Activated CD4-positive, alpha-beta T cell treated with anti-CD3 and anti-CD28 coated beads, Interleukin-2, amount 10 ng/mL, durations not matched to agents 24 days and 14 days (primary cell): ENCODE data around the gene ATP13A3. TPM values are rescaled to one million over a fixed set of nuclear protein-coding genes. Genes with fewer than 3 reads are reported as not detected.
"Not testable (repeated sequence)": the region's sequence is repeated elsewhere in the genome, so short reads cannot be mapped to it uniquely, and the experiment has no call there.

Experiments
- DNase-seq: peaks from one replicate; pipeline ENCODE4 v3.0.0; 2022
- H3K27ac Mint-ChIP-seq: one replicate; pipeline ENCODE4 v1.8.0; 2022; ENCODE audit warnings: mild to moderate bottlenecking, mixed read lengths
- H3K27me3 Mint-ChIP-seq: one replicate; pipeline ENCODE4 v1.8.0; 2022; ENCODE audit warnings: mixed read lengths
- H3K36me3 Mint-ChIP-seq: one replicate; pipeline ENCODE4 v1.8.0; 2022; ENCODE audit warnings: low read depth, mild to moderate bottlenecking, mixed read lengths
- H3K4me1 Mint-ChIP-seq: one replicate; pipeline ENCODE4 v1.8.0; 2021; ENCODE audit warnings: mixed read lengths
- H3K4me3 Mint-ChIP-seq: one replicate; pipeline ENCODE4 v1.8.0; 2022; ENCODE audit warnings: mild to moderate bottlenecking, moderate library complexity, mixed read lengths
- H3K9me3 Mint-ChIP-seq: one replicate; pipeline ENCODE4 v1.8.0; 2021; ENCODE audit warnings: mixed read lengths
- intact Hi-C: fragments of 100-400 bp; cut with micrococcal nuclease; formaldehyde crosslinking; loops from one replicate; pipeline ENCODE4 v1.15.1; 2023
- total RNA-seq: library from RNA; stranded (reverse); gene quantifications from 2 replicates; pipeline ENCODE4 v1.2.3, GENCODE V29; 2022

ATP13A3 gene
- total RNA-seq: 181 and 193 TPM in 2 replicates

DNA sequence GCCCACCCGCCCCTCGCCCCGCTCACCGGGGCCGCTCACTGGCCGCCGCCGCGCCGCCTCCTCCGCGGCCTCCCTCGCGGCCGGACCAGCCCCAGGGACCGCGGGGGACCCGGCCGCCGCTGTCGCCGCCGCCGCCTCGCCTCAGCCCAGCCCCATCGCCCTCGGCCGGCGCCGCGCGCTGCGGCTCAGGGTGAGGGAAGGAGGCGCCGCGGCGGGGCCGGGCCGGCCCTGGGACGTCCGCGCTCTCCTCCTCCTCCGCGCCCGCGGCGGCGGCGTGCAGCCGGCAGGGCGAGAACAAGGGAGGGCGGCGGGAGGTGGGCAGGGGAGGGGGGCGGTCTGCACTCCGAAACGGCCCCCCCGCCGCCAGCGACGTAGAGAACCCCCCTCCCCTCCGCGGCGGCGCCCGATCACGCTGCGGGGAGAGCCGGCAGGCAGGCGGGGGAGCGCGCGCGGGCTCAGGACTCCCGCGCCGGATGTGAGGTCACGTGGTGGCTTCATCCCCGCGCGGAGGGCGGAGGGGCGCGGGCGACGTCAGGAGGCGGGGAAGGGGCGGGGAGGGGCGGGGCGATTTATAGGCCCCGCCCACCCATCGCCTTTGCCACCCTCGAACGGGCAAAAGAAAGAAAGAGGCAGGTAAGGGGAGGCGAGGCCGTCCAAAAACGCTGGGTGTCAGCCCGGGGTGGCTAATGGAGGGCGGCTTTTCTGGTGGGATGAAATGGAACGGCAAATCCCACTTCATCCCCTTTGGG is at the start of gene ATP13A3:
Gene ATP13A3 (minus strand): TSS at position 463 of the 749 bp plus-strand sequence. CDS start 24,812 bp downstream, outside the sequence.
- H3K9me3 Mint-ChIP-seq: no peaks in the 10 kb centered on the region
- H3K4me1 Mint-ChIP-seq: peaks cover 53% of the 10 kb centered on the region
- peak; percentile 96 for DNase-seq
- H3K4me3 Mint-ChIP-seq: peak within 1 kb of the TSS; percentile 94
- H3K36me3 Mint-ChIP-seq: peaks cover 41% of the 10 kb centered on the region
- intact Hi-C loops: loop anchor here (1.0 to 10.0 kb wide), 6 partner anchors 35 to 1058 kb away; partner anchors contain the start of genes LSG1 and PPP1R2
- H3K27ac Mint-ChIP-seq: peak within 1 kb of the TSS; percentile 97
- no peaks in the 10 kb centered on the region for H3K27me3 Mint-ChIP-seq

DNA sequence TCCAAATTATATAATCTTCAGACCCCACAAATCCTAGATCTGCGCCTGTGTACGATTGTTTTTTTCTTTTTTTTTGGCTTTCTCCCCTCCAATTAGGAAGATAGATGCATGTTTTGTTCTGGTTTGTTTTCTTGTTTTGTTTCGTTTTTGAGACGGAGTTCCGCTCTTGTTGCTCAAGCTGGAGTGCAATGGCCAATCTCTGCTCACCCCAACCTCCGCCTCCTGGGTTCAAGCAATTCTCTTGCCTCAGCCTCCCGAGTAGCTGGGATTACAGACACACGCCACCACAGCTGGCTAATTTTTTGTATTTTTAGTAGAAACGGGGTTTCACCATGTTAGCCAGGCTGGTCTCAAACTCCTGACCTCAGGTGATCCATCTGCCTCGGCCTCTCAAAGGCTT is 48.4 kb upstream of the ATP13A3 start:
- DNase-seq, H3K36me3 Mint-ChIP-seq, H3K4me3 Mint-ChIP-seq, intact Hi-C loops, H3K4me1 Mint-ChIP-seq, H3K27me3 Mint-ChIP-seq, H3K27ac Mint-ChIP-seq: not testable (repeated sequence)
- peaks cover 19% of the 10 kb centered on the region for H3K9me3 Mint-ChIP-seq

DNA sequence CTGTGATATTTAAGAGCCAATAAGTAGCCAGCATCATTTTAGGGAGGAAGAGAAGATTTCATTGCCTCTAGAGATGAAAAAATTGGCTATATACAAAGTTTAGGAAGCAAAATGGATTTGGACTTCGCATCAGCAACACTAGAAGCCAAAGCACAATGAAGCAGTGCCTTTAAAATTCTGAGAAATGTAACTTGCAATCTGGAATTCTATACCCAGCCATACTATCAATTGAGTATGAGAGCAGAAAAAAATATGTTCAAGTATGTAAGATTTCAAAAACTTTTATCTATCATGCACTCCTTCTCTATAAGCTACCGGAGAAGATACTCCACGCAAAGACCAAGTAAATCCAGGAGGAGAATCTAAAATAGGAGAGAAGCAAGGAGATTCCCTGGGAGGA is 47.4 kb upstream of the ATP13A3 start:
- intact Hi-C loops: no loop called here
- Mint-ChIP-seq H3K4me3 (no peak overlapping the region), H3K4me1 (no peaks in the 10 kb centered on the region), H3K27me3 (no peaks in the 10 kb centered on the region), H3K36me3 (no peaks in the 10 kb centered on the region), H3K27ac (no peak overlapping the region), H3K9me3 (peaks cover 19% of the 10 kb centered on the region)
- no peak for DNase-seq

DNA sequence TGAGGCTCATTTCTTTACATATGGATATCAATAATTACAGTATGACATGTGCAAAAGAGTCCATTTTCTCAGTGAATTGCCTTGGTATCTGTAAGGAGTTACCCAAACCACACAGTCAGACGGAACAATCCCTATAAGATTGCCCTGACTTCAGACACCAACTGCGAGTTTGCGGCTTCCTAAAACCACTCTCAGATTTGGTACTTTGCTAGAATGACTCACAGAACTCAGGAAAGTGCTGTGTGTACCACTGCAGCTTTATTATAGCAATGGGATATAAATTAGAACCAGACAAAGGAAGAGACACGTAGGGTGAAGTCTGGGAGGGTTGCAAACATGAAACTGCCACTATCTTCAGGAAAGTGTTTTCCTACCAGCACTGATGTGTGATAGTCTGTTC is 45.8 kb upstream of the ATP13A3 start:
- H3K36me3 Mint-ChIP-seq: no peaks in the 10 kb centered on the region
- no peak overlapping the region for H3K4me3 Mint-ChIP-seq
- H3K27me3 Mint-ChIP-seq: no peaks in the 10 kb centered on the region
- no peak overlapping the region for H3K27ac Mint-ChIP-seq
- intact Hi-C loops: no loop called here
- peaks cover 19% of the 10 kb centered on the region for H3K9me3 Mint-ChIP-seq
- no peaks in the 10 kb centered on the region for H3K4me1 Mint-ChIP-seq
- DNase-seq: no peak

DNA sequence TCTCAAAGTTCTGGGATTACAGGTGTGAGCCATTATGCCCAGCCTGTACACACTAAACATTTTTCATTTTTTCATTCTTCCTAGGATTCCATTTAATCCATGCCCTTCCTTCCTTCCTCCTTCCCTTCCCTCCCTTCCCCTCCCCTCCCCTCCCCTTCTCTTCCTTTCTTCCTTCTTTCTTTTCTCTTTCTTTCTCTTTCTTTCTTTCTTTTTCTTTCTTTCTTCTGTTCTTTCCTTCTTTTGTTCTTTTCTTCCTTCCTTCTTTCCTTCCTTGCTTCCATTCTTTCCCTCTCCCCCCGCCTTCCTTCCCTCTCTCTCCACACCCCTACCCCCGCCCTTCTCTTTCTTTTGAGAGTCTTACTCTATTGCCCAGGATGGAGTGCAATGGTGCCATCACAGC is 40.9 kb upstream of the ATP13A3 start:
- H3K27ac Mint-ChIP-seq: no peak overlapping the region
- intact Hi-C loops: no loop called here
- H3K4me1 Mint-ChIP-seq: no peaks in the 10 kb centered on the region
- H3K27me3 Mint-ChIP-seq: no peaks in the 10 kb centered on the region
- H3K9me3 Mint-ChIP-seq: peaks cover 4% of the 10 kb centered on the region
- no peak overlapping the region for H3K4me3 Mint-ChIP-seq
- no peak for DNase-seq
- H3K36me3 Mint-ChIP-seq: no peaks in the 10 kb centered on the region

DNA sequence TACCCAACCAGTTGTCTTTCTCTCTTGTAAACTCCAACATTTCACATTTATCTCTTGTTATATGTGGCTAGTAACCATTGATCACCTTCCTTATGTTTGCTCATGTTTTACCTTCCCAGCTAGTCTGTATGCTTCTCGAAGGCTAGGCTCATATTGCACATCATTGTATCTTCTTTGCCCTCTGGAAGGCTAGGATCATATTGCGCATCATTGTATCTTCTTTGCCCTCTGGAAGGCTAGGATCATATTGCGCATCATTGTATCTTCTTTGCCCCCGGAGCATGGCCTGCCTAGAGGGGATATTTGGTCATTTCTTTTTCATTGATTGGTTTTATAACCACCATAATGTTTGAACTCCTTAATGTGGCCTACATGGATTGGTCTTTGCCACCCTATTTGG is 39.4 kb upstream of the ATP13A3 start:
- Mint-ChIP-seq H3K9me3 (peaks cover 4% of the 10 kb centered on the region), H3K4me3 (no peak overlapping the region), H3K36me3 (peaks cover 3% of the 10 kb centered on the region), H3K27me3 (no peaks in the 10 kb centered on the region), H3K4me1 (peaks cover 5% of the 10 kb centered on the region), H3K27ac (no peak overlapping the region)
- no peak for DNase-seq
- intact Hi-C loops: no loop called here

DNA sequence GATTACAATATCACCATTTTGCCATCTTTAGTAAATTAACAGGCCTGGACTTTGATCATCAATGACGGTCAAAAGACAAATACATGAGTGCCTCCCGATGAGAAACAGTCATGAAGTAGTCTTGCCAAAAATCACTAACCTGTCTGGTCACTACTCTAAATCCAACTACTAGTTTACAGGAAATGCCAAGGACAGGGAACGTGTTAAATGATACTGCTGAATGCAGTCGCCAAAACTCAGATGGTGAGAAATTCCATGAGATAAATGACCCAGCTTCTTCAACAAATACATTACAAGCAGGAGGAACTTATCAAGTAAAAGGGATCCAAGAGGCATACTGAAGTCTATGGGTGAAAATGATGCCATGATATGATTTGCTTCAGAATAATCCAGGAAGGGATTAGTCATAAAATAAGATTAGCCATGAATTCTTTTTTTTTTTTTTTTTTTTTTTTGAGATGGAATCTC is 35.8 kb upstream of the ATP13A3 start:
- Mint-ChIP-seq H3K27me3 (peaks cover 11% of the 10 kb centered on the region), H3K4me3 (no peak overlapping the region), H3K4me1 (peaks cover 25% of the 10 kb centered on the region), H3K27ac (no peak overlapping the region), H3K9me3 (peaks cover 19% of the 10 kb centered on the region), H3K36me3 (peaks cover 9% of the 10 kb centered on the region)
- DNase-seq: no peak
- intact Hi-C loops: loop anchor here (5.0 kb wide), 2 partner anchors 35 to 125 kb away; partner anchors contain the start of gene GP5

DNA sequence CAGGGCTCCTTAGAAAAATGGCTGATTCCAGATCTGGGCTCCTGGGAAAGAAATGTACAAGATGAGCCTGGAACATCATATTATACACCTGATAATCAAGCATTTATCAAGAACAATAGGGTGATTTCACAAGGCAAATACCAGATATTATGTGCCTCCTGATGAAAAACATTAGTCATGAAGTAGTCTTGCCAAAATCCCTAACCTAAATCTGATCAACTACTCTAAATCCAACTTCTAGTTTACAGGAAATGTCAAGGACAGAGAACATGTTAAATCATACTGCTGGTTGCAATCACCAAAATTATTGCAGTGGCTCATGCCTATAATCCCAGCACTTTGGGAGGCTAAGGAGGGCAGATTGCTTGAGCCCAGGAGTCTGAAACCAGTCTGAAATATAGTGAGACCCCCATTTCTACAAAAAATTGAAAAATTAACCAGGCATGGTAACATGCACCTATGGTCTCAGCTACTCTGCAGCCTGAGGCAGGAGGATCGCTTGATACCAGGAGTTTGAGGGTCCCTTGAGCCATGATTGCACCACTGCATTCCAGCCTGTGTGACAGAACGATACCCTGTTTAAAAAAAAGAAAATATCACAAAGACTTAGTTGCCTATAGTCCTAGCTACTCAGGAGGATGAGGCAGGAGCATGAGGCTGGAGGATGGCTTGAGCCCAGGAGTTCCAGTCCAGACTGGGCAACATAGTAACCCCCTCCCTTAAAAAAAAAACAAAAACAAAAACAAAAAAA is 34.9 kb upstream of the ATP13A3 start:
- Mint-ChIP-seq H3K27ac (no peak overlapping the region), H3K36me3 (peaks cover 9% of the 10 kb centered on the region), H3K4me1 (peaks cover 25% of the 10 kb centered on the region), H3K4me3 (no peak overlapping the region), H3K9me3 (peaks cover 19% of the 10 kb centered on the region), H3K27me3 (peaks cover 14% of the 10 kb centered on the region)
- intact Hi-C loops: loop anchor here (1.0 to 5.0 kb wide), 4 partner anchors 34 to 124 kb away; partner anchors contain the start of genes ATP13A3 and GP5
- no peak for DNase-seq

DNA sequence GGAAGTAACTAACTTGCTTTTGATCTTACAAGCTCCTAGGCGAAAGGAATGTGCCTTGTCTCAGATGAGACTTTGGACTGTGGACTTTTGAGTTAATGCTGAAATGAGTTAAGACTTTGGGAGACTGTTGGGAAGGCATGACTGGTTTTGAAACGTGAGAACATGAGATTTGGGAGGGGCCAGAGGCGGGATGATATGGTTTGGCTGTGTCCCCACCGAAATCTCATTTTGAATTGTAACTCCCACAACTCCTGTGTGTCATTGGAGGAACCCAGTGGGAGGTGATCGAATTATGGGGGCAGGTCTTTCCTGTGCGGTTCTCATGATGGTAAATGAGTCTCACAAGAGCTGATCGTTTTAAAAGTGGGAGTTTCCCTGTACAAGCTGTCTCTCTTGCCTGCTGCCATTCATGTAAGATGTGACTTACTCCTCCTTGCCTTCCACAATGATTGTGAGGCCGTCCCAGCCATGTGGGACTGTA is 33.9 kb upstream of the ATP13A3 start:
- Mint-ChIP-seq H3K4me3 (peak overlapping the region; percentile 31), H3K27me3 (peaks cover 19% of the 10 kb centered on the region), H3K9me3 (peaks cover 15% of the 10 kb centered on the region), H3K27ac (peak overlapping the region; percentile 72), H3K4me1 (peaks cover 25% of the 10 kb centered on the region)
- H3K36me3 Mint-ChIP-seq: not testable (repeated sequence)
- intact Hi-C loops: loop anchor here (1.0 to 5.0 kb wide), 4 partner anchors 33 to 123 kb away; partner anchors contain the start of genes ATP13A3 and GP5
- peak; percentile 80 for DNase-seq

DNA sequence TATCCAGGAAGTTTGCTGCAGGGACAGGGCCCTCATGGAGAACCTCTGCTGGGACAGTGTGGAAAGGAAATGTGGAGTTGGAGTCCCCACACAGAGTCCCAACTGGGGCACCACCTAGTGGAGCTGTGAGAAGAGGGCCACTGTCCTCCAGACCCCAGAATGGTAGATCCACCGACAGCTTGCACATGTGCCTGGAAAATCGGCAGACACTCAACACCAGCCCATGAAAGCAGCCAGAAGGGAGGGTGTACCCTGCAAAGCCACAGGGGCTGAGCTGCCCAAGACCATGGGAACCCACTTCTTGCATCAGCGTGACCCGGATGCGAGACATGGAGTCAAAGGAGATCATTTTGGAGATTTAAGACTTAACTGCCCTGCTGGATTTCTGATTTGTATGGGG is 33.4 kb upstream of the ATP13A3 start:
- peaks cover 25% of the 10 kb centered on the region for H3K4me1 Mint-ChIP-seq
- DNase-seq, H3K36me3 Mint-ChIP-seq: not testable (repeated sequence)
- intact Hi-C loops: loop anchor here (2.0 to 5.0 kb wide), 3 partner anchors 37 to 123 kb away; partner anchors contain the start of gene GP5
- peak overlapping the region; percentile 72 for H3K27ac Mint-ChIP-seq
- H3K4me3 Mint-ChIP-seq: peak overlapping the region; percentile 31
- H3K27me3 Mint-ChIP-seq: peaks cover 23% of the 10 kb centered on the region
- H3K9me3 Mint-ChIP-seq: peaks cover 15% of the 10 kb centered on the region

DNA sequence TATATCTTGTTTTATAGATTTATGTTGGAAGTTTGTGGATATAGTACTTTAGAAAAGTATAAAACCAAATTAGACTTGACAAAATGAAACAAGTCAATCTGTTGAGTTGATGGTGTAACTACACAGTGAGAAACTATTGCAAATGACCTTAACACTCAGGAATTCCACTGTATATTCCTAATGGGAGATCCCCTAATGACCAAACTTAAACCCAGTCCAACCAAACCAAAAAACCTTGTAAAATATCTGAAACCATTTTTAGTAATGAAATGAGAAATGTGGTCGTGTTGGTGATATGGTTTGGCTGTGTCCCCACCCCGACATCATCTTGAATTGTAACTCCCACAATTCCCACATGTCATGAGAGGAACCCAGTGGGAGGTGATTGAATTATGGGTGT is 31.9 kb upstream of the ATP13A3 start:
- peaks cover 9% of the 10 kb centered on the region for H3K36me3 Mint-ChIP-seq
- DNase-seq: no peak
- intact Hi-C loops: no loop called here
- peaks cover 26% of the 10 kb centered on the region for H3K27me3 Mint-ChIP-seq
- H3K9me3 Mint-ChIP-seq: peaks cover 15% of the 10 kb centered on the region
- no peak overlapping the region for H3K4me3 Mint-ChIP-seq
- peaks cover 25% of the 10 kb centered on the region for H3K4me1 Mint-ChIP-seq
- no peak overlapping the region for H3K27ac Mint-ChIP-seq

DNA sequence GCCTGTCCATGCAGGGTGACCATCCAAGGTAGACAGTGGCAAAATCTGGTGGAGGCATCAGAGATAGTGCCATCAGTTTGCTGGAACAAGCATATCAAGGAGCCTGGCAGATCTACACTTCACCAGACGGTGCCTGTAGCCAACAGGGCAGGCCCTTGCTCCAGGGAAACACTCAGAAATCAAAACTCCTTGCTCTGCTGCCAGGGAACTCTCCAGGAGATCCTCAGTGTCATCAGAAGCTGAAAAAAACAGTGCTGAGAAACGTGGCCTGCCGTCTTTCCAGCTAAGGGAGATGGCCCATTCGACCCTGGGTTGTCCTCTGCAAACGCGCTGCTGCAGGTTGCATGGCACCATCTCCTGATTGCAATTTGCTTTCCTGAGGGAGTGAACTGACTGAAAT is 30.5 kb upstream of the ATP13A3 start:
- intact Hi-C loops: no loop called here
- H3K36me3 Mint-ChIP-seq: peaks cover 9% of the 10 kb centered on the region
- H3K27me3 Mint-ChIP-seq: peaks cover 26% of the 10 kb centered on the region

DNA sequence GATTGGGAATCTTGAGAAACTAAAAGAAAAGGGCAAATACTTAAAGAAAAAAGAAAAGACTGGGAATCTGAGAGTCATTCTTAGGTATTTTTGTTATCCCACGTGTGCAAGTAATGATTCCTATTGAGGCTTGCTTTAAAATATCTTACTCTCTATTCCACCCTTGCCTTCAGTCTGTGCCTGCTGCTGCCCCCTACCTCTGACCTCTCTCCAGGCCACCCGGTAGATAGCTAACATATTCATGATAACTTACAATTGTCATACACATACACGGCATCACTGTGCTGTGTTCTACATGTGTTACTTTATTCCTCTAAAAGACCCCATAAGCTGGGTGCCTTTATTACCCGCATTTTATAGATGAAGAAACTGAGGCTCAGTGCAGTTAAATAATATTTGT is 27.8 kb upstream of the ATP13A3 start:
- peaks cover 4% of the 10 kb centered on the region for H3K36me3 Mint-ChIP-seq
- H3K4me1 Mint-ChIP-seq: peaks cover 8% of the 10 kb centered on the region
- no peak overlapping the region for H3K4me3 Mint-ChIP-seq
- H3K9me3 Mint-ChIP-seq: peaks cover 7% of the 10 kb centered on the region
- DNase-seq: no peak
- no peak overlapping the region for H3K27ac Mint-ChIP-seq
- H3K27me3 Mint-ChIP-seq: peaks cover 23% of the 10 kb centered on the region
- intact Hi-C loops: no loop called here

More for the DNA sequence above, 30.5 kb upstream of the ATP13A3 start:
- peaks cover 25% of the 10 kb centered on the region for H3K4me1 Mint-ChIP-seq
- H3K4me3 Mint-ChIP-seq: no peak overlapping the region
- no peak for DNase-seq
- no peak overlapping the region for H3K27ac Mint-ChIP-seq
- H3K9me3 Mint-ChIP-seq: peaks cover 15% of the 10 kb centered on the region
